ENCODE data around the gene SPPL2B. TPM values are rescaled to one million over a fixed set of nuclear protein-coding genes. Genes with fewer than 3 reads are reported as not detected.

SPPL2B gene
- total RNA-seq, 1 donor from 2014 or later: 202 TPM

GRCh38 chr19:2323707-2324106, 4.8 kb upstream of the SPPL2B start:
- TF ChIP-seq CTCF (IDR thresholded peaks at IDR 0.05; ENCODE audit: unreplicated experiment): no peak
- Mint-ChIP-seq H3K9me3 (no peaks in the 10 kb centered on the region), H3K4me1 (peaks cover 19% of the 10 kb centered on the region), H3K36me3 (peaks cover 14% of the 10 kb centered on the region), H3K27ac (no peak overlapping the region), H3K4me3 (no peak overlapping the region), H3K27me3 (ENCODE audit: low read depth) (no peaks in the 10 kb centered on the region)
- DNase-seq (ENCODE audit: low spot score in 2 of 2, unreplicated experiment in 2 of 2): no peak

GRCh38 chr19:2324220-2324948, 4.1 kb upstream of the SPPL2B start:
- DNase-seq (ENCODE audit: low spot score in 2 of 2, unreplicated experiment in 2 of 2): no peak
- H3K4me3 Mint-ChIP-seq: no peak overlapping the region
- H3K4me1 Mint-ChIP-seq: peaks cover 23% of the 10 kb centered on the region
- H3K27me3 Mint-ChIP-seq (ENCODE audit: low read depth): no peaks in the 10 kb centered on the region
- TF ChIP-seq CTCF (IDR thresholded peaks at IDR 0.05; ENCODE audit: unreplicated experiment): no peak
- no peak overlapping the region for H3K27ac Mint-ChIP-seq
- H3K36me3 Mint-ChIP-seq: peaks cover 14% of the 10 kb centered on the region
- no peaks in the 10 kb centered on the region for H3K9me3 Mint-ChIP-seq

- DNase-seq (ENCODE audit: low spot score in 2 of 2, unreplicated experiment in 2 of 2): no peak
- Mint-ChIP-seq H3K4me3 (no peak overlapping the region), H3K27me3 (ENCODE audit: low read depth) (no peaks in the 10 kb centered on the region), H3K4me1 (peaks cover 33% of the 10 kb centered on the region), H3K27ac (no peak overlapping the region), H3K9me3 (no peaks in the 10 kb centered on the region), H3K36me3 (peaks cover 14% of the 10 kb centered on the region)
- no peak for TF ChIP-seq CTCF (IDR thresholded peaks at IDR 0.05; ENCODE audit: unreplicated experiment)
Observed at GRCh38 chr19:2325281-2326046, 3.0 kb upstream of the SPPL2B start.

- no peaks in the 10 kb centered on the region for H3K27me3 Mint-ChIP-seq (ENCODE audit: low read depth)
- peaks cover 14% of the 10 kb centered on the region for H3K36me3 Mint-ChIP-seq
- H3K9me3 Mint-ChIP-seq: no peaks in the 10 kb centered on the region
- H3K4me3 Mint-ChIP-seq: peak overlapping the region; percentile 97
- no peak for DNase-seq (ENCODE audit: low spot score in 2 of 2, unreplicated experiment in 2 of 2)
- no peak for TF ChIP-seq CTCF (IDR thresholded peaks at IDR 0.05; ENCODE audit: unreplicated experiment)
- H3K4me1 Mint-ChIP-seq: peaks cover 47% of the 10 kb centered on the region
- H3K27ac Mint-ChIP-seq: peak overlapping the region; percentile 69
Observed at GRCh38 chr19:2326699-2327360, 1.7 kb upstream of the SPPL2B start.

- H3K9me3 Mint-ChIP-seq: no peaks in the 10 kb centered on the region
Observed at GRCh38 chr19:2327773-2328400, 597 bp upstream of the SPPL2B start.

More at GRCh38 chr19:2327773-2328400, 597 bp upstream of the SPPL2B start:
- DNase-seq (ENCODE audit: low spot score in 2 of 2, unreplicated experiment in 2 of 2): no peak
- TF ChIP-seq CTCF (IDR thresholded peaks at IDR 0.05; ENCODE audit: unreplicated experiment): no peak
- H3K4me1 Mint-ChIP-seq: peaks cover 53% of the 10 kb centered on the region
- peak overlapping the region; percentile 97 for H3K4me3 Mint-ChIP-seq
- peaks cover 14% of the 10 kb centered on the region for H3K36me3 Mint-ChIP-seq
- peak overlapping the region; percentile 99 for H3K27ac Mint-ChIP-seq
- no peaks in the 10 kb centered on the region for H3K27me3 Mint-ChIP-seq (ENCODE audit: low read depth)

Measured in mesothelial cell of epicardium (in vitro differentiated cells).